ENCODE measurements around the gene SPOCK2.
"Not testable (repeated sequence)": the region's sequence is repeated elsewhere in the genome, so short reads cannot be mapped to it uniquely, and the experiment has no call there.

SPOCK2 gene

DNA sequence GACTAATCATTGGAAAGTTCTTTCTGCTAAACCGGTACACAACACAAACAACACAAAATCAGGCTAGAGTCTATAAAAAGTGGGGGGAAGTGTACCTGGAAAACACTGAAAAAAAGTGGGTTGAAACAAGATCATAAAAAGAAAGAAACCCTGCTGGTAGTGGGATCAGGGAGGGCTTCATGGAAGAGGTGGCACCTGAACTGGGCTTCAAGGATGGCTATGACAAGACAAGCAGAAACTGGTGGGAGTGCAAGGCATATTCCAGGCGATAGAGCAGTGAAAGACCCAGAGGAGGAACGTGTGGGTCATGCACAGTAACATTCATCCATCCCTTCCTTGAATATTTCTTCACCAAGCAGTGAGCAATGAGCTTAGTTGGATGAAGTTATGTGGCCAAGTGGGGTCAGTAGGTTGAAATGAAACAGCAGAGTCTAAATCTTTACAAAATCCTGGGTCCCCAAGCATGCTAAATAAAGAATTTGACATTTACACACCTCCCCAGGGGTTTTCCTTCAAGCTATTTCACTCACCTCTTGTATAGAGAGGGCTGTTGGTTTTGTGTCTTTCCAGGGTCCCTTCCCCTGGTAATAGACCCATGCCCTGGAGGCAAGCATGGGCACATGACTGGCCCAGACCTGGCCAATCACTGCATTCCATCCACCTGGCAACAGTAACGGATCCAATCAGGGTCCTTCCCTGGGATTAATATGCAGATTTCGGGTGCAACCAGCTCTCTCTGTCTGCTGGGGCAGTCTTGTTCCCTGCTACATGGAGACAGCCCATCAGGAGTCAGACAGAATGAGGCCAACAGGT, 38.2 kb downstream of the SPOCK2 start:
- DNase-seq, result no peak

DNA sequence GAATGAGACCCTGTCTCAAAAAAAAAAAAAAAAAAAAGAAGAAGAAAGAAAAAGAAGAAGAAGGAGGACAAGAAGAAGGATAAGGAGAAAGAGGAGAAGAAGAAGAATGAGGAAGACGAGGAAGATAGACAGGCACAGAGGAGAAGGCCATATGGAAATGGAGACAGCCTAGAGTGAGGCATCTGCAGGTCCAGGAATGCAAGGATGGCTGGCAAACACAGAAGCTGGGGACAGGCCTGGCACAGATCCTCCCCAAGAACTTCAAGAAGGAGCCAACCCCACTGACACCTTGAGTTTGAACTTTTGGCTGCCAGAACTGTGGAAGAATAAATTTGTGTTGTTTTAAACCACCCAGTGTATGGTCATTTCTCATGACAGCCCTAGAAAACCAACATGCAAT, 38.9 kb downstream of the SPOCK2 start:
- no peak for DNase-seq

DNA sequence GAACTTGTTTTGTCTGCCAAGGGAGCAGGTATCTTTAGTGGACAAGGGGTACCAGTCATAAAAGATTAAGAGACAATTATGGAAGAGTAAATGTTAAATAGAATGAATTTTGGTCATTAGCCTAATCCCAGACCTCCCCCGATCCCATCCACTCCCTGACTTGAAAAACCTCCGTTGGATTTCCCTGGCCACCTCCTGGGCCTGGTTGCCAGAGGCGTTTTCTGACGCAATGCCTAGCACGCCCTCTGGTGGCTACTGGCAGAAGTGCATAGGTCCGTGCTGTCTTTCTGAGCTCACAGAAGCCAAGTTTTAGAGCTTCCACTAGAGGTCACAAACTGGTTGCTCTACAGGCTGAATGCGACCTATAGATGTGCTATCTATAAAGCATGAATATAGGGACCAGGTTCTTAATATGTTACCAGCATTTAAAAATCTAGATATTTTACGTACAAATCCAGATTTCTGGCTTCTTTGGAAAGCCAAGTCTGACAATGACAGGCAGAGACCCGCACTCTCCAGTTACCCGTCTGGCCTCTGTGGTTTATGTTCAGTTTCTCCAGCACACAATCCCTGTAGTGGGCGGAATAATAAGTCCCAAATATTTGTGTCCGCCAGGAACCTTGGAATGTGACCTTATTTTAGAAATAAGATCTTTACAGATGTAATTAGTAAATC, 39.8 kb downstream of the SPOCK2 start:
- peak; percentile 65 for DNase-seq

DNA sequence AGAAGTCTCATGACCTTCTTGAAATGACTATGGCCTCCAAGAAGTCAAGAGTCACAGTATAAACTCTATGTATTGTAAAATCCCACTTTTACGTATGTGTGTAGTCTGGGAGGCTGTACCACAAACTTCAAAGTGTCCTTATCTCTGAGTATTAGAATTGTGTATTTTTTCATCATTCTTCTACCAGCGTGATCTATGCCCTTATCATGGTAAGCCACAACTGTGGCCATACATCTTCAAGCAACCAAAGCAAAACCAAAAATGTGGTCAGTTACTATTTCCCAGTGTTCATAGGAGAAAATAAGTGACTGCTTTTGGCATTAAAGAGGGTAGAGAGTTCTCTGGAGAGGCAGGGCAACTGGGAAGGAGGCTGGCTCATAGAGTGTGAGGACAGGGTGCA, 42.8 kb downstream of the SPOCK2 start:
- no peak for DNase-seq

DNA sequence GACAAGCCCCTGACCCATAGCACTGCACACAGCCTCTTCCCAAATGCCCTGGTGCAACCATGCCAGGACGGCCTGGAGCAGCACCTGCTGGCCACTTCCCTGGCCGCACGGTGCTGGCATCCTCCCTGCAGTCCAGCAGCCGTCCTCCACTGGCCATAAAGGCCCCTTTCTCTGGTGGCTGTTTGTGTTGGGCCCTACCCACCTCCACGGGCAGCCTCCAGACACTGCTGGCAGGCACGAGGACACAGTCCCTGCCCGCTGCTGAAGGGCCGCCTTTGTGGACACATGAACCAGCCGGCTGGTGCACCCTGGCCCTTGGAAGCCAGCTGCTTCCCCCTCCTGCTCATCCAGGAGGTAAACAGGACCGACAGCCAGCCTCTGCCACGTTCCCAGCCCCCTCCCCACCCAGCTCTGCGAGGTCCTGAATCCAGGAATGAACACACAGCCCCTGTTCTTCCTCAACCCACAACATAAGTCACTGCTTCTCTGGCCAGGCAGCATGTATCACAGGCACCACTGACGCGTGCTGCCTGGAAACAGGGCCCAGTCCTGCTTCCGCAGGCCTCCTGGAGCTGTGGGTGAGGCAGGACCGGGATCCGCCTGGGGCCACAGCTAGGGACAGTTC, 43.8 kb downstream of the SPOCK2 start:
- DNase-seq, result no peak

DNA sequence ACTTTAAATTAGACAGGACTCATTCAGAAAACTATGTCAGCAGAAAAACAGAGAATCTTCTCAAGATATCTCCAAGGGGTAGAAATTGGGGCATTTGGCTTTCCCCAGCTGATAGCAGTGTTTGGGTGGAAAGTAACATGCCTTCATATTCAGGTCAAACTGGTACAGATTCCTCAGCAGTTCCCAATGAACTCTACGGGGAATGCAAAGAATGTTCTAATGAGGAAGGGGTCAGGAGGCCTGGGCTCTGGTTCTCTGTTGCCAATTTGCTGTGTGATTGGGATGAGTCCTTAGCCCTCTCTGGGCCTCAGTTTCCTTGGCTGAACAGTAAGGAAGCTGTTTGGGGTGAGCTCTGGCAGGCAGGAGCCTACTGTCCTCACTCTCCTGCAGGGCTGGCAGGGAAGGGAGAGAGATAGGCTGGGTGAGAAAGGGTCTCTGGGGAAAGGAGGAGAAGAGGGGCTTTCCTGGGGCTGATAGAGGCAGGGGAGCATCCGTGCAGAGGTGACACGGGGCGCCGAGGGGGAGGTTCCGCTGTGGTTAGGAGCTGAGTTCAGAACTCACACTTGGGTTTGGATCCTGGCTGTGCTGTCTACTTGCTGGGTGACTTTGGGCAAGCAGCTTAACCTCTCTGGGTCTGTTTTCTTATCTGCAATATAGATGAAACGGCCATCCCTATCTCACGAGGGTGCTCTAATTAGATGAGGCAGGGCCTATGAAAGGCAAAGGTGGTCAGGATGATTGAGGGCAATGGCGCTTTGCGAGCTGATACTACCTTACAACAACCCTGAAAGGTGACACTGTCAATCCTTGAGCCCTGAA, 45.1 kb downstream of the SPOCK2 start:
- no peak for DNase-seq

DNA sequence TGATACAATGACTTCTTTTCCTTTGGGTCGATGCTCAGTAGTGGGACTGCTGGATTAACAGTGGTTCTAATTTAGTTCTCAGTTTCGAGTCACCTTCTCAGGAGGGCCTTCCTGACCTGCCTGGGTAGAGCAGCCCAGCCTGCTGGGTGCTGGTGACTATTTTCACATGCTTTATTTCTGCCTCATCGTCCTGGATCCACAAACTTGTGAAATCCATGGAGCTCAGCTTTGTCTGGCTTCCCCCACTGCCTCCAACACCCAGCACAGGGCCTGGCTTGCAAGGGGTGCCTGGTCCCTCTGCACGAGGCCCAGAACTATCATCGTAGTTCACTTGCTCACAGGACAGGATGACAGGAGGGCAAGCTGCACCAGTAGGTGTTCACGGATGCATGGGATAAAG, 46.9 kb downstream of the SPOCK2 start:
- DNase-seq, result no peak

DNA sequence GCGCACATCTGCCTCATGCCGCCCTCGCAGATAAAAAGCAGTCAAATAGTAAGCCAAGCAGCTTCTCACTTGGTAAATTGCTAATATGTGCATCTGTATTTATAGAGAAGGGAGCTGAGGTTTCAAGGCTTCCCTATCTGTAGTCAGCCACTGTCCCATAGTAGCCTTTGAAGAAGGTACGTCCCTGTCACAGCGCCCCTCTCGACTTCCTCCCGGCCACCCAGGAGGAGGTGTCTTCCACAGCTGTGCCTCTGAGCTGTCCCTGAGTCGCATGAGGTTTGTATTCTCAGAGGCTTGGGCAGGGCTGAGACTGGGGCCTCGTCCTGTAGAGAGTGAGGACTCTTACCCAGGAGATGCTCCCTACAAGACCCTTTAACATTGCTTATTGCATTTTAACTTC, 49.0 kb downstream of the SPOCK2 start:
- DNase-seq, result no peak

DNA sequence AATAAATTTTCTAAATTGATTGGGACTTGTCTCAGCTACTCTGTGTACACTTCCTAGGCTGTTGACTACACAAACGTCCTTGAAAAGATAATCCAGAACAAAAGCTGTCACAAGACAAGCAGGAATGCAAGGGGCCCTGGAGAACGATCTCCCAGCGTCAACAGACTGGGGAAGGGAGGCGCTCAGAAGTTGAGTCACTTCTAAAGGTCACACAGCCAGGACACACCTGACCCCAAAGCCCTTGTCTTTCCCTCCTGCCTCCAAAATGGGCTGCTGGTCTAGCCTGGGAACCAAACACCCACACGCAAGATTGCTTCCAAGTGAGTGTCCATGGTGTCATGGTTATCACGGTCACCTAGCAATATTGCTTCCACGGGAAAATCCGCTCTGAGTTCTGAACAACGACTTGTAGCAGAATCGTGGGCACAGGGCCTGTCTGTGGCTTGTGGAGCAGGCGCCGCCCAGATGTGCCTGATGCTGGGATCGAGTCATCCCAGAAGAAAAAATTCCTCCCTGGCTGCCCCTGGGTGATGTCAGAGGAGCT, 49.8 kb downstream of the SPOCK2 start:
- no peak for DNase-seq

DNA sequence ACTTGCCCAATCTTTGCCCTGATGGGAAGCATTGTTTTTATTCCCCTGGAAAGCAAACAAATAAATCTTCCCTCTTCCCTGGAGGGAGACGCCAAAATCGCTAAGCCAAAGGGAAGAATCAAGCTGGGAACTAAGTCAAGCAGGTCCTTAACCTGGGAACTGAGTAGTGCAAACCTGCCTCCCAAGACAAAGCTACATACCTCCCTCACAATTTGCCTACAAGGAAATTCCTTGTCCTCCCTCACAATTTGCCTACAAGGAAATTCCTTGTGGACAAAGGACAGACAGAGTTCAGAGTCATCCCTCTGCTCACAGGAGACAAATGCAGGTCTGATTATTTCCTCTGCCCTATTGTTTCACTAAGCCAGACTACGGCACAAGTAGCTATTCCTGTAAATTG, 50.5 kb downstream of the SPOCK2 start:
- DNase-seq, result no peak

DNA sequence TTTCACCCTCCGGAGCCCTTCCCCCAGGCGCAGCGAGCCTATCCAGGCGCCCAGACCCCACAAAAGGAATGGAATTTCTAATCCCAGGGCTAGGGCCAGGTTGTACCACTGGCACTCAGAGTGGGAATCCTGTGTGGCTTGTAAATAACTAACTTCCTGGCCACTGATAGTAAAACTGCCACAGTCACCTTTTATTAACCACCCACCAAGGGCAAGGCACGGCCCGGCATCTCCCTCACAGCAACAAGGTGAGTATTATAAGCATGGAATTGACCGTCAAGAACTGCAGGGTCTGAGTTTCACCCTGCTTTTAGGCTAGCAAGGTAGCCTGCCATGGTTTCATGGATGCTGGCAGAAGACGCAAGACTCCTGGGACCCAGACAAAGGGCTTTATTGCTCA, 51.1 kb downstream of the SPOCK2 start:
- no peak for DNase-seq

DNA sequence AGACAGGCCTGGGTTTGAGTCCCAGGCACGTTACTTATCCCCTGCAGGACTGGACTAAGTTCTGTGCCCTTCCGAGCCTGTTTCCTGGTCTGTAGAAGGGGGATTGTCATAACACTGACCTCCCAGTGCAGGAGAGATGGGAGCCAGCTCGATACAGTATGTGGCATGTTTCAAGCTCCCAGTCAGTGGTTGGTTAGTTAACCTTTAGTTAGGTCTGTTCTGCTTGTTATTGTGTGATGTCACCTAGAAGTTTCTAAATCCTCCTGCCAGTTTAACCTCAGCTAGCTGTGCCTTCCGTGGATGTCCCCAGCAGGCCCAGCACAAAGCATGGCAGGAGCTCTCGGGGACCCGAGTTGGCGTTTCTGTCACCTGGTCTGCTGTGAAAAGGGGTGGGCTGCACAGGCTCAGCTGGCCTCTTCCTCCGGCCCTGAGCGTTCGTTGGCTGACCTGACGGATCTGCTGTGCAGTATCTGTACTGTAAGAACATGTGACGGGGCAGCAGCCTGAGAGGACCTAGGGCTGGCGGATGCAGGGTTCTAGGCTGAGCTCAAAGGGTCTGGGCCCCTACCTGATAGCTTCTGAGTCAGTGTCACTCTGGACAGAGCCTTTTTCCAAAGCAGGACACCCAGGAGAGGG, 53.0 kb downstream of the SPOCK2 start:
- no peak for DNase-seq

DNA sequence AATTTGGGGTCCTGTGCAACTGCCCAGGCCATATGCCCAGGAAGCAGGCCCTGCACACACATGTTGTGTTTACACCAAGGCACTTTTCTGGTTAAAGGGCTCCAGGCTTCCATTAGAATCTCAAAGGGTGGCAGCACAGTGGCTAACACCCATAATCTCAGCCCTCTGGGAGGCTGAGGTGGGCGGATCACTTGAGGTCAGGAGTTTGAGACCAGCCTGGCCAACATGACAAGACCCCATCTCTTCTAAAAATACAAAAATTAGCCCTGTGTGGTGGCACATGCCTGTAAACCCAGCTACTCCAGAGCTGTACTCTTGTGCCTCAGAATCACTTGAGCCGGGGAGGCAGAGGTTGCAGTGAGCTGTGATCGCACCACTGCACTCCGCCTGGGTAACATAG, 53.6 kb downstream of the SPOCK2 start:
- no peak for DNase-seq

DNA sequence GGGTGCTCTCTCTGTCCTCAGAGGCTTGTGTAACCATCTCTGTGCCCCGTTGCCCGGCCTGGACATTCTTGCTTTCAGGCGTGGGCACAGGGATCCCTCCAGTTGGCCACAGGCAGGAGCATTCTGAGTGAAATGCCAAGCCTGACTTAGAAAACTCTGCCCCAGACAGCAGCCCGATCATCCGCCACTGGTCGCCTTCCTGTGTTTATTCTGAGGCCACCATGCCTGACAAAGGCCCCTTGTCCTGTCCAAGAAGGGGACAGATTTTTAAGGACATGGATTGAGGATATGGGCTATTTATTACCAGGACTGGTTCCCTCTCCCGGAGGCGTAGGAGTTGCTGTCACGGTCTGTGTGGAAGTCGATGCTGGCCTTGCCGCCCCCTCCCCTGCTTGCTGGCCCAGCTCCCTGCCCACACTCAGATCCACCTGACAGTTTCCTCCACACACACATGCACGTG, 54.3 kb downstream of the SPOCK2 start:
- no peak for DNase-seq

DNA sequence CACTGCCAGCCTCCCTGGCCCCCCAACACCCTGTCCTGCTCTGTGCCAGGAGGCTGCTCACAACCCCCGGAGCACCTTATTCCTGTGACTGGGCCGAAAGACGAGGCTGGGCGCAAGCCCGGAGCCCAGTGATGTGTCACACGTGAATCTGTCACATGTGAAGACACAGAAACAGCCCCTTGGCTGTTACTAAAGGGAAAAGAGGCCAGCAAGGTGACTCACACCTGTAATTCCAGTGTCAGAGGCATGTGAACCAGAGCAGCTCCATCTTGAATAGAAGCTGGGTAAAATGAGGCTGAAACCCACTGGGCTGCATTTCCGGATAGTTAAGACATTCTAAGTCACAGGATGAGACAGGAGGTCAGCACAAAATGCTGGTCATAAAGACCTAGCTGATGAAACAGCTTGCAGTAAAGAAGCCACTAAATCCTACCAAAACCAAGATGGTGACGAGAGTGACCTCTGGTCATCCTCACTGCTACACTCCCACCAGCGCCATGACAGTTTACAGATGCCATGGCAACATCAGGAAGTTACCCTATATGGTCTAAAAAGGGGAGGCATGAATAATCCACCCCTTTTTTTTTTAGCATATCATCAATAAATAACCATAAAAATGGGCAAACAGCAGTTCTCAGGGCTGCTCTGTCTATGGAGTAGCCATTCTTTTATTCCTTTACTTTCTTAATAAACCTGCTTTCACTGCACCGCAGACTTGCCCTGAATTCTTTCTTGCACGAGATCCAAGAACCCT, 55.8 kb downstream of the SPOCK2 start:
- DNase-seq, result not testable (repeated sequence)

DNA sequence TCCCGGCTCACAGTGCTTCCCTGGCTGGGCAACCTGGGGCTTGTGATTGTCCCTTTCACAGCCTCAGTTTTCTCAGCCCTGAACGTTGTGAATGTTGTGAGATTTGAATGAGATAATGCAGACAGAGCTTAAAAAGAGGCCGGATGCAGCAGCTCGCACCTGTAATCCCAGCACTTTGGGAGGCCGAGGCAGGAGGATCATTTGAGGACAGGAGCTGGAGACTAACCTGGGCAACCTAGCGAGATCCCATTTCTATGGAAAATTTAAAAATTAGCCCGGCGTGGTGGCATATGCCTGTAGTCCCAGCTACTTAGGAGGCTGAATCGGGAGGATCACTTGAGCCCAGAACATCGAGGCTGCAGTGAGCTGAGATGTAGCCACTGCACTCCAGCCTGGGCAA, 56.6 kb downstream of the SPOCK2 start:
- no peak for DNase-seq

DNA sequence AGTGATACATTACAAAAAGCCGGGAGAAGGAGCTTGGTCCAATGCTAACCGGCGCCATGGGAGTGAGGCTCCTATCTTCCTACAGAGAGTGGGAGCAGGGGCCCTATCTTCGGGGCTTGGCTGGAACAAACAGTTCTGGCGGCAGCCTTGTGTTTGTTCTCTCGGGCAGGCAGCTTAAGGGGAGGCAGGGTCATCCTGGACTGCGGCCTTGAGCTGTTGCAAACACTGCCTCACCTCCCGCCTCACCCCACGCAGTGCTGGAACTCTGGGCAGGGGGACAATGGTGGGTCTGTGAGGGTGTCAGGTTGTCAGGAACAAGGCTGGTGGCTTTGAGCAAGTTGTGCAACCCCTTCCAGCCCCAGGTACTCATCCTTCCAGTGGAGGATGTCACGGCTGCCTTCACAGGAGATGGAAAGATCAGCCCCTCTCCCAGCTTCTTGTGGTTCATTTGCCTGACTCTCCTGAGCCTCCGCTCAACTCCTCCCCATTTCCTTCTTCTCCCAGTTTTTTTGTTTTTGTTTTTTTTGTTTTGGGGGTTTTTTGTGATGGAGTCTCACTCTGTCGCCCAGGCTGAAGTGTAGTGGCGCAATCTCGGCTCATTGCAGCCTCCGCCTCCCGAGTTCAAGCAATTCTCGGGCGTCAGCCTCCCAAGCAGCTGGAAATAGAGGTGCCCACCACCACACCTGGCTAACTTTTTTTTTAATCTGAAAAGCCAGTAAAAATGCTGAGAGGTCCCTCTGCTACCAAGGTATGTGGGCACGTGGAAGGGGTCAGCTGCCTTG, 57.4 kb downstream of the SPOCK2 start:
- no peak for DNase-seq

DNA sequence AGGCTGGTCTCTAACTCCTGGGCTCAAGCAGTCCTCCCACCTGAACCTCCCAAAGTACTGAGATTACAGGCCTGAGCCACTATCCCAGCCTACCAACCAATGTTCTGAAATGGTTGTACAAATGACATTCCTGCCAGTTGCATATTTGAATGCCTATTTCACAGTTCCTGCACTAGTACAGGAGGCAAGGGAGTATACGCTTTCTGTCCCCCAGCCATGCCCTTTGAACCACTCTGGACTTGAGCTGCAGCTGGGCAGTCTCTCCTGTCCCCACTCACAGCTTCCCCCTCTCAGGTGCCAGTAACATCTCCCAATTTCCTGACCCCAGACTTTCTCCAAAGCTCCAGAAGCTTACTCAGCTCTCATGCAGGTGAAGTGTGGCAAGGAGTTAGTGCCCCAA, 58.9 kb downstream of the SPOCK2 start:
- DNase-seq, result no peak

DNA sequence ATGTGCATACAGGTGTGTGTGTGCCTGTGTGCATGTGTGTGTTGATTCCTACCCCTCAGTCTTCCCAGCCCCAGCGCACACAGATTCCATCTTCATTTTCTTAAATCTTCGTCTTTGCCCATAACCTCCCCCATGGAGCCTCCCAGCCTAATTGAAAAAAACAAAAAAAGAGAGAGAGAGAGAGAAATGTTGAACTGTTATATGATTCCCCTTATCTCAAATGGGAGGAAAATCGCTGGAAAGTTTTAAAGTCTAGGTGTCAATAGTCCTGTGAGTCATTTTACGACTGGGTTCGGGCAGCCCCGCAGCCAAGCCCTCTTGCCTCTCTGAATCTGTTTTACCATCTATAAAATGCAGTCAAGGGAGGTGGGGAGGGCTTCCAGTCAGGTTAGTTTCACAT, 60.9 kb downstream of the SPOCK2 start:
- DNase-seq, result no peak

DNA sequence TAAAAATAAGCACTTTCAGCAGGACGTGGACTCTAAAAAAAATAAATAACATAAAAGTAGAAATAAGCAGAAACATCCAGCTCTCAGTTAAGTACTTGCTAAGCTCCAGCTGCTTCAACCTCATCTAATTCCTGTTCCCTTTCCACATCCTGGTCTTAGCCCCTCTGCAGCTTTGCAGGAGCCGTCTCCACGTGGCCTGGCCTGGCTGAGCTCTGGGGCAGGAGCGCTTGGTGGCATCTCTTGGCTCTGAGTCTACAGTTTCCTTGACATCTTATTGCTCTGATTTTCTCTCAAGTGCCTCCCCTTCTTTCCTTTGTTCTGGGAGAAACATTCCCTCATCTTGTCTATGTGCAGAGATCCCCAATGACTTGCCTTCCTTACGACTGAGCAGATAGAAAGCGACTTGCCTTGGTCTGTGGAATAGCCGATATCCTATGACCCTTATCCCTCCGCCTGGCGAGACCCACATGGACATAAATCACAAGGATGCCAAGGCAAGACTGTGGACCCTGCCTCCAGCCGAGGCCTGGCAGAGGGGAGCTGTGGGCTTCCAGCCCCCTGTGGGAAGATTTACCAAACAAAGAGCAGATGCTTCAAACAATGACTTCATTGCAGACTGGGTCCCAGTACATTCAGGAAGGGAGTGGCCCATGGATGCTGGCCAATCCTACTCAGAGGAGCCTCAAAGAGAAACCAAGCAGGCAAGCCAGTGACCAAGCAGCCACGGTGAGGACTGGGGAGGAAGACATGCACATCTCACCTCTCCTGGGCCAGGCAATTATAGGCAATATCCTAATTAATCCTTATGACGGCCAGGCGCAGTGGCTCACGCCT, 61.9 kb downstream of the SPOCK2 start:
- DNase-seq, result no peak
